ENCODE data around the gene SSC5D. TPM values are rescaled to one million over a fixed set of nuclear protein-coding genes. Genes with fewer than 3 reads are reported as not detected.

The SSC5D gene
- total RNA-seq, result 0.22 and 1.2 TPM in 2 replicates

GRCh38 chr19:55487924-55488687 is at the start of gene SSC5D:
Gene SSC5D, plus strand, starts transcription at chr19:55488436. Its CDS starts 154 bp downstream, at chr19:55488590.

GRCh38 chr19:55443045-55443823 is 45.0 kb upstream of the SSC5D start, which contains the start of gene SHISA7:
Gene SHISA7, minus strand, starts transcription at chr19:55443300. Its CDS starts 437 bp downstream, at chr19:55442863.

GRCh38 chr19:55461259-55461973 is 26.8 kb upstream of the SSC5D start, which contains the start of gene ISOC2:
Gene ISOC2, minus strand, starts transcription at chr19:55461642. Its CDS starts 5,156 bp downstream, at chr19:55456486.

GRCh38 chr19:55464662-55465054 is 23.6 kb upstream of the SSC5D start, which contains the start of gene C19orf85:
Gene C19orf85, minus strand, starts transcription at chr19:55464751. Its CDS starts 197 bp downstream, at chr19:55464554.

GRCh38 chr19:55476100-55476775 is 12.0 kb upstream of the SSC5D start, which contains the start of gene ZNF628:
Gene ZNF628, plus strand, starts transcription at chr19:55476617. Its CDS starts 3,294 bp downstream, at chr19:55479911.

GRCh38 chr19:55484593-55485438 is 3.4 kb upstream of the SSC5D start, which contains the start of gene NAT14:
Gene NAT14, plus strand, starts transcription at chr19:55485188. Its CDS starts 521 bp downstream, at chr19:55485709.

GRCh38 chr19:55536951-55537740 is 48.9 kb downstream of the SSC5D start, which contains the start of gene SBK2:
Gene SBK2, minus strand, starts transcription at chr19:55537133. Its CDS starts 839 bp downstream, at chr19:55536294.

GRCh38 chr19:55545443-55545842 is 57.2 kb downstream of the SSC5D start, which contains the start of gene SBK3:
Gene SBK3, minus strand, starts transcription at chr19:55545543. Its CDS starts 0 bp downstream, at chr19:55545543.

Other genes with a start within 250 kb of the SSC5D start
- 32.2 and 54.1 TPM in 2 replicates for gene PPP6R1, start 229.4 kb upstream of the SSC5D start, total RNA-seq
- 20.4 and 64.0 TPM in 2 replicates for gene HSPBP1, start 208.3 kb upstream of the SSC5D start, total RNA-seq
- 0.79 and 2.2 TPM in 2 replicates for gene BRSK1, start 204.4 kb upstream of the SSC5D start, total RNA-seq
- not detected in 2 replicates for gene TMEM150B, start 163.1 kb upstream of the SSC5D start, total RNA-seq
- 10.5 and 24.3 TPM in 2 replicates for gene KMT5C, start 148.6 kb upstream of the SSC5D start, total RNA-seq
- gene COX6B2, start 133.7 kb upstream of the SSC5D start, total RNA-seq, result 0.11 and 0.79 TPM in 2 replicates
- 0.39 TPM in 1 of 2 replicates, not detected in the other for gene GARIN5B, start 125.2 kb upstream of the SSC5D start, total RNA-seq
- gene IL11, start 118.0 kb upstream of the SSC5D start, total RNA-seq, result 5.1 and 7.7 TPM in 2 replicates
- 2.0 TPM in 1 of 2 replicates, not detected in the other for gene TMEM190, start 111.6 kb upstream of the SSC5D start, total RNA-seq
- gene TMEM238, start 104.1 kb upstream of the SSC5D start, total RNA-seq, result 0.39 and 3.7 TPM in 2 replicates
- 362 and 492 TPM in 2 replicates for gene RPL28, start 102.5 kb upstream of the SSC5D start, total RNA-seq
- 30.2 and 81.9 TPM in 2 replicates for gene UBE2S, start 80.6 kb upstream of the SSC5D start, total RNA-seq
- gene SHISA7, start 45.1 kb upstream of the SSC5D start, total RNA-seq, result not detected in 2 replicates
- 63.6 and 80.4 TPM in 2 replicates for gene ISOC2, start 26.8 kb upstream of the SSC5D start, total RNA-seq
- not detected in 2 replicates for gene C19orf85, start 23.7 kb upstream of the SSC5D start, total RNA-seq
- gene ZNF628, start 11.8 kb upstream of the SSC5D start, total RNA-seq, result 2.0 and 2.8 TPM in 2 replicates
- 7.7 and 10.6 TPM in 2 replicates for gene NAT14, start 3.2 kb upstream of the SSC5D start, total RNA-seq
- not detected in 2 replicates for gene SBK2, start 48.7 kb downstream of the SSC5D start, total RNA-seq
- not detected in 2 replicates for gene SBK3, start 57.1 kb downstream of the SSC5D start, total RNA-seq
- gene ZNF579, start 92.4 kb downstream of the SSC5D start, total RNA-seq, result 7.1 and 7.6 TPM in 2 replicates
- 5.1 and 8.9 TPM in 2 replicates for gene FIZ1, start 111.1 kb downstream of the SSC5D start, total RNA-seq
- gene ZNF524, start 111.9 kb downstream of the SSC5D start, total RNA-seq, result 7.5 and 14.1 TPM in 2 replicates
- gene ZNF865, start 117.2 kb downstream of the SSC5D start, total RNA-seq, result 1.8 and 2.0 TPM in 2 replicates
- gene ZNF784, start 136.1 kb downstream of the SSC5D start, total RNA-seq, result 7.5 and 11.0 TPM in 2 replicates
- gene ZNF580, start 152.6 kb downstream of the SSC5D start, total RNA-seq, result 8.1 and 10.2 TPM in 2 replicates
- 33.3 and 57.3 TPM in 2 replicates for gene ZNF581, start 155.2 kb downstream of the SSC5D start, total RNA-seq
- gene CCDC106, start 159.8 kb downstream of the SSC5D start, total RNA-seq, result 2.8 and 7.5 TPM in 2 replicates
- gene U2AF2, start 166.6 kb downstream of the SSC5D start, total RNA-seq, result 70.3 and 84.4 TPM in 2 replicates
- 14.5 and 98.1 TPM in 2 replicates for gene EPN1, start 186.8 kb downstream of the SSC5D start, total RNA-seq
- not detected in 2 replicates for gene NLRP9, start 250.0 kb downstream of the SSC5D start, total RNA-seq

Data from placental epithelial cell (primary cell).